ENCODE results near the gene RWDD3. TPM values are rescaled to one million over a fixed set of nuclear protein-coding genes. Genes with fewer than 3 reads are reported as not detected.

Gene RWDD3
- total RNA-seq, 2 experiments from 2014 or later = 11.4 to 16.4 TPM

GRCh38 chr1:95221306-95221705, 12.7 kb upstream of the RWDD3 start:
- Mint-ChIP-seq H3K4me1 (no peaks in the 10 kb centered on the region), H3K27ac (no peak overlapping the region), H3K27me3 (peaks cover 30% of the 10 kb centered on the region), H3K36me3 (no peaks in the 10 kb centered on the region), H3K9me3 (no peaks in the 10 kb centered on the region), H3K4me3 (no peak overlapping the region)
- no peak for DNase-seq

DNA sequence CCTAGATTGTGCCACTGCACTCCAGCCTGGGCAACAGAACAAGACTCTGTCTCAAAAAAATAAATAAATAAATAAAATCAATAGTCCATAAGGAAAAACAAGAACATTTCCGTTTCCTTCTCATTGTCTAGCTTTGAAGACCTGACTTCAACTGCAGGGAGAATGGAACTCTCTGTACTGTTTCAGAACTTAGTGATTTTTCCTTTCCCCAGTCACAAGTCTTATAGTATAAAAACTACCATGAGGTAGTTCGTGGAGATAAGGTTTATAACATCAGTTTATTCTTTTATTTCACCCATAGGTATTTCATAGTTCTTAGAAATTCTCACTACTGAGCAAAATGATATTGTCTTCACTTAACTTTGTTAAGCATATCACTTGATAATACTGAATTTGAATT, 11.4 kb upstream of the RWDD3 start:
- no peak for DNase-seq
- H3K4me3 Mint-ChIP-seq = no peak overlapping the region
- no peaks in the 10 kb centered on the region for H3K9me3 Mint-ChIP-seq
- no peaks in the 10 kb centered on the region for H3K36me3 Mint-ChIP-seq
- peaks cover 20% of the 10 kb centered on the region for H3K27me3 Mint-ChIP-seq
- H3K27ac Mint-ChIP-seq = no peak overlapping the region
- no peaks in the 10 kb centered on the region for H3K4me1 Mint-ChIP-seq

DNA sequence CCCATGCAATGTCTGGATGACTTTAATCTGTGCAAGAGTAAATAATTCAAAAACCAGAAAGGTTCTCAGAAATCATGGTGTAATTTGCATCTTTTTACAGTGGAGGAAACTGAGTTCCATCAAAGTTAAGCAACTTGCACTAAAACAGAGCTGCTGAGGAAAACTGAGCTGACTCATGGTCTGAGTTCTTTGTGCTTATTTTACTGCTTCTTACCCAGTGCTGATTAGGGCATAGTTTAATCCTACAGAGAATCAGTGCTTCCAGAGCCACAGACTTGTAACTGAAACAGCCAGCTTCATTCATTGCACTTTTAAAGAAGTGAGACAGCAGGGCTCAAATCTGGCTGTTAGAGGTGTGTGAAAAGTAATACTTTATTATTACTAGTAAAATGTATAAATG, 10.9 kb upstream of the RWDD3 start:
- peaks cover 17% of the 10 kb centered on the region for H3K27me3 Mint-ChIP-seq
- H3K9me3 Mint-ChIP-seq = no peaks in the 10 kb centered on the region
- DNase-seq = no peak
- H3K36me3 Mint-ChIP-seq = no peaks in the 10 kb centered on the region
- H3K4me1 Mint-ChIP-seq = no peaks in the 10 kb centered on the region
- H3K4me3 Mint-ChIP-seq = no peak overlapping the region
- no peak overlapping the region for H3K27ac Mint-ChIP-seq

DNA sequence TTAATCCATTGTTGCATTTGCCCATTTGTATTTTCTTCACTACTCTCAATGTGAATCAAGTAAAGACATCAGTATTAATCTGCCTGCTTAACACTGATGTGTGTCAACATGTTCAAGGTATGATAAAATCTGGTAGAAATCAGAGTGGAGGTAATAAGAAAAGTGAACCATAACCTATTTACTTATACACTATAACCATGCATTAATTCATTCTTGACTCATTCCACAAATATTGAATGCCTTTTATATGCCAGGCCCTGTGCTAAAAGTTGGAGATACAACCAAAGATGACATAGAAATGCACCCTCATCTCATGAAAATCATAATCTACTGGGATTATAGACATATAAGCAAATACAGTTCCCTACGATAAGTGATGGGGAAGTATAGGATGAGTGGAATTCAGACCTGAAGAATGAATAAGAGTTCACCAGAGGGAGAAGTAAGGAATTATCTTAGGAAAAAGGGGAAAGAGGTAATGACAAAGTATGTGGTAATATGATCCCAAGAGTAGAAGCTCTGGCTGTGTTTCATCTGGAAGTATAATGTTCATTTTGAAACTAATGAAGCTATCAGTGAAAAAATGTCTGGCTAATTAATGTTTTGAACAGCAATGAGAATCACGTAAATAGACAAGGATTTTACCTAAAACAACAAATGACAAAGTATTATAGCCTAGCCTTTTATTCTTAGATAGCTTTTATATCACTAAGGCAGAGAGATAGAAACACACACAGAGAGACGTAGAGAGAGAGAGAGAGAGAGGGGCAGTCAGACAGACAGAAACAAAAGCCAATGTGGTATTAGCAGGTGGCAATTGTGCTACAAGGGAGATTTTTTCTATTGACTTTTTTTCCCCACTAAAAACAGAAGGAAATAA, 7.0 kb upstream of the RWDD3 start:
- Mint-ChIP-seq H3K27ac (no peak overlapping the region), H3K4me3 (no peak overlapping the region), H3K27me3 (peaks cover 18% of the 10 kb centered on the region), H3K9me3 (no peaks in the 10 kb centered on the region), H3K36me3 (no peaks in the 10 kb centered on the region), H3K4me1 (no peaks in the 10 kb centered on the region)
- no peak for DNase-seq

GRCh38 chr1:95229037-95229436, 5.0 kb upstream of the RWDD3 start:
- H3K4me3 Mint-ChIP-seq = no peak overlapping the region
- H3K27me3 Mint-ChIP-seq = peaks cover 18% of the 10 kb centered on the region
- H3K27ac Mint-ChIP-seq = no peak overlapping the region
- DNase-seq = no peak
- H3K36me3 Mint-ChIP-seq = no peaks in the 10 kb centered on the region
- H3K9me3 Mint-ChIP-seq = no peaks in the 10 kb centered on the region
- H3K4me1 Mint-ChIP-seq = peaks cover 4% of the 10 kb centered on the region

DNA sequence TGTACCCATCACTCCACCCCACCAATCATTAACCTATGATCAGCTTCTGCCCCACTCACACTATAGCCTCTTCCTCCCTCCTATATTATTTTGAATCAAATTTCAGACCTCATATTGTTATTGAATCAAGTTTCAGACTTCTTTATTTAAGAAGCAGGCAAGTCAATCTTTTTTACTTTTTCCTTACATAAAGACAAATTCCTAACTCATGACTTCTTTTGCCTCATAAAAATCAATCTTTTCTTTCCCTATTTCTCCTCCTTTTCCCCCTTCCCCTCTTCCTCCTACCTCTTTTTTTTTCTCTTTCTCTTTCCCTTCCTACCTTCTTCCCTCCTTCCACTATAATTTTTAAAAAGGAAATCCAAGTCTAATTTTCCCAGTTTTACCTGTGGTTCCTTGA, 4.3 kb upstream of the RWDD3 start:
- H3K9me3 Mint-ChIP-seq = no peaks in the 10 kb centered on the region
- peaks cover 4% of the 10 kb centered on the region for H3K4me1 Mint-ChIP-seq
- no peak for DNase-seq
- no peak overlapping the region for H3K27ac Mint-ChIP-seq
- H3K27me3 Mint-ChIP-seq = peaks cover 18% of the 10 kb centered on the region
- H3K36me3 Mint-ChIP-seq = no peaks in the 10 kb centered on the region
- H3K4me3 Mint-ChIP-seq = no peak overlapping the region

- Mint-ChIP-seq H3K4me1 (peaks cover 4% of the 10 kb centered on the region), H3K27ac (no peak overlapping the region), H3K36me3 (no peaks in the 10 kb centered on the region), H3K9me3 (no peaks in the 10 kb centered on the region), H3K4me3 (no peak overlapping the region), H3K27me3 (peaks cover 18% of the 10 kb centered on the region)
- no peak for DNase-seq
Measured at GRCh38 chr1:95230256-95230655, 3.8 kb upstream of the RWDD3 start.

GRCh38 chr1:95230768-95231191, 3.2 kb upstream of the RWDD3 start:
- Mint-ChIP-seq H3K4me3 (no peak overlapping the region), H3K27ac (no peak overlapping the region), H3K9me3 (no peaks in the 10 kb centered on the region), H3K27me3 (peaks cover 18% of the 10 kb centered on the region), H3K36me3 (peaks cover 2% of the 10 kb centered on the region), H3K4me1 (peaks cover 7% of the 10 kb centered on the region)
- no peak for DNase-seq

DNA sequence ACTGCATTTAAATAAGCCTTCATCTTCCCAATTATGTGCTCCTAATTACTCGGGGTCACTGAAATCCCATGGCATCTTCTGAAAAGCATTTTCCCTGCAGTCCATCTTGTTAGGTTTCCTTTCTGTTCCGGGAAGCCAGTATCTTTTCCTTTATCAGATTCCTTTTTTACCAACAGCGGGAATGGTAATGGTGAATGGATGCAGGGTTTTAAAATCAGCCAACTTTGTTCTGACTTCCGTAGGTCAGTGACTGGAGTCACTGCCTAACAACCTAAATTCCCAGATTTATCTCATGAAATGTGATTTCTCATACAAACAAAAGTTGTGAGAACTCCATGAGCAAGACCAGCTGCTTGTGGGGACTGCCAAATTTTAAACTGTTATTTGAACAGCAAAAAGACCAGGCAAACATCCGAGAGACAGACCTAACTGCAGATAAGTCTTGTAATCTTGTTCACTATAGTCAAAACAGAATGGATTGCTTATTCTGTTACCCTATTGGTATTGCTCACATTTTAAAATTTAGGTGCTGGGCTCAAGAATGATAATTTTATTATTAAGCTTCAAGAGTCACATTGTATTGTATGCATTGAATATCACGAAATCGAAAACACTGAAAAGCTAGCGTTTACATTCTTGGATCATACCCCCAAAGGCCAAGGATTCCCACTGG, 1.2 kb upstream of the RWDD3 start:
- Mint-ChIP-seq H3K36me3 (peaks cover 13% of the 10 kb centered on the region), H3K4me3 (peak overlapping the region; percentile 81), H3K9me3 (no peaks in the 10 kb centered on the region), H3K27ac (no peak overlapping the region), H3K4me1 (peaks cover 21% of the 10 kb centered on the region), H3K27me3 (peaks cover 18% of the 10 kb centered on the region)
- DNase-seq = no peak

DNA sequence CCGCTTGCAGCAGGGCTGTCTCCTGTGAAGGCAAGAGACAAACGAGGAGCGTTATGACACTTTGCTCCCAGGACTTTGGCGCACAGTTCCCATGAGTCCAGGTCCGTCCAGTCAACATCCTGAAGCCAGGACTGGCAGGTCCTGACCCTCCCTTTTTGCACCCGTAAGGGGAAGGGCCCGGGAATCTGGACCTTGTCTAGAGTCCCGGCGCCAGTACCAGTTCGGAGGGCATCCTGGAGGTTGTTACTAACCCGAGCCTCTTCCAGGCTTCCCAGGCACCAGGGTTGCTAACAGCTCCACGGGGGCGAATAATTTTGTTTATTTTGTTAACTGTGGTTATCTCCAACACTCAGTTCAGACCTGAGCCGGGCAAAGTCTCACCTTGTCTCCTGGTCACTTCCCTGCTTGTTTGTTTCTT, 682 bp upstream of the RWDD3 start:
- Mint-ChIP-seq H3K36me3 (peaks cover 14% of the 10 kb centered on the region), H3K4me3 (peak overlapping the region; percentile 81), H3K27me3 (peaks cover 18% of the 10 kb centered on the region), H3K27ac (no peak overlapping the region), H3K9me3 (no peaks in the 10 kb centered on the region), H3K4me1 (peaks cover 24% of the 10 kb centered on the region)
- no peak for DNase-seq

- H3K9me3 Mint-ChIP-seq = peaks cover 8% of the 10 kb centered on the region
- DNase-seq = no peak
- peaks cover 48% of the 10 kb centered on the region for H3K36me3 Mint-ChIP-seq
- H3K4me3 Mint-ChIP-seq = no peak overlapping the region
- peaks cover 36% of the 10 kb centered on the region for H3K4me1 Mint-ChIP-seq
- no peak overlapping the region for H3K27ac Mint-ChIP-seq
- no peaks in the 10 kb centered on the region for H3K27me3 Mint-ChIP-seq
Measured at GRCh38 chr1:95236784-95237575, 3.0 kb downstream of the RWDD3 start.

DNA sequence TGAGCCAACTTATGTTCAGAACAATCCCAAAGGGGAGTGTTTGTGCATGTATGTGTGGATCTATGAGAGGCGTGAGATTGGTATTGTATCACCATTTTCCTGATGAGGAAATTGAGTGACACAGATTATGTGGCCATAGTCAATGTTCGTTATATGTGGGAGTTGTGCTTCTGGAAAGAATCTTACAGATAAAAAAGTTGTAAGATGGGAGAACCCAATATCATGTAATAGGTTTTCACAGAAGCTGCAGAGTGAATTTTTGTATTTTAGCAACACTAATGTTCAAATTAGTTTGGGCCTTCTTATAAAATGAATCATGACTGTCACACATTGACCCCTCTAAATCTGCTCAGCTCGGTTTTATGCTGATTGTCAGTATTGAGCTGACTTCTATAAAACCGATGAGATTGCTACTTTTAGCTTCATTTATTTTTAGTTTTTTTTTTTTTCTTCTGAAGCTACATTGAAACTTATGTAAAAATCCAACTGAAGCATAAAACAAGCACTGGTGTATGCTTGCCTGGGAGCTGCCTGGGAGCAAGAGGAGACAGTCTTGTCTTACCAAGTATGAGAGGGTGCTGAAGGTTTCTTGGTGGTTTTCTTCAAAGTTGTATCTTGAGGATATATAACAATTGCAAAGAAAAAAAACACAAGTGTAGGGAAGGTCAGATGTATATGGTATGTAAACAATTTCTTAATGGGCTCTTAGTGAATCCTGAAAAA, 4.1 kb downstream of the RWDD3 start:
- H3K4me3 Mint-ChIP-seq = no peak overlapping the region
- H3K36me3 Mint-ChIP-seq = peaks cover 55% of the 10 kb centered on the region
- H3K4me1 Mint-ChIP-seq = peaks cover 38% of the 10 kb centered on the region

DNA sequence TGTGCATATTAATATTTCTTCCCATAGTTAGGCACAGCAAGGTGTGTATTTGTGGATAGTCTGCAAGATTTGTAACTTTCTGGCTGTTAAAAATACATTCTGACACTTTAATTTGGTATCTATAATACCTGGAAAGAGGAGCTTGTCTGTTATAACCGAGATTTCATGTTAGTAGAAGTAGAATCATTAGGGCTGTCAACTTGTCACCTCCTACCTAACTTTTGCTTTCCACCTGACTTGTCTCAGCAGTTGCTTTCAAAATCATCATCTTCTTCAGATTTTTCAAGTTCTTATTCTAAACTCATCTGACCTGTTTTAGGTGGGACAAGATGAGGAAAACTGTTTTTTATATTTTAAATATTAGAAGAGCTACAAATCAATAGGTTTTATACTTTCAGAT, 11.0 kb downstream of the RWDD3 start:
- Mint-ChIP-seq H3K4me1 (peaks cover 12% of the 10 kb centered on the region), H3K9me3 (peaks cover 8% of the 10 kb centered on the region), H3K36me3 (peaks cover 30% of the 10 kb centered on the region), H3K27ac (no peak overlapping the region), H3K4me3 (no peak overlapping the region), H3K27me3 (no peaks in the 10 kb centered on the region)
- DNase-seq = no peak

More for the DNA sequence above, 4.1 kb downstream of the RWDD3 start:
- no peak for DNase-seq
- Mint-ChIP-seq H3K9me3 (peaks cover 8% of the 10 kb centered on the region), H3K27ac (no peak overlapping the region), H3K27me3 (no peaks in the 10 kb centered on the region)

- Mint-ChIP-seq H3K9me3 (no peaks in the 10 kb centered on the region), H3K4me3 (no peak overlapping the region), H3K27me3 (no peaks in the 10 kb centered on the region), H3K4me1 (peaks cover 12% of the 10 kb centered on the region), H3K27ac (no peak overlapping the region), H3K36me3 (peaks cover 18% of the 10 kb centered on the region)
- no peak for DNase-seq
Measured at GRCh38 chr1:95246511-95246910, 12.5 kb downstream of the RWDD3 start.
